K562 (cell line): Measurements from ENCODE around the gene SMIM29. TPM values are rescaled to one million over a fixed set of nuclear protein-coding genes. Genes with fewer than 3 reads are reported as not detected.

ENCODE experiments used
- MGA ChIP-seq: fragments of 450-650 bp; IDR thresholded peaks from 2 replicates; pipeline ENCODE4 v1.6.1; 2016; ENCODE audit warnings: mild to moderate bottlenecking, moderate library complexity
- polyA plus RNA-seq, 8 experiments: library from polyadenylated mRNA; depleted of rRNA in 4 of 8; stranded (reverse) in 5 of 8; unstranded in 3 of 8; fragments of >200 nt; fragmentation: Nextera tagmentation in 2 of 8; fragmentation: Illumina TruSeq in 1 of 8; extraction: Ambion mirVana in 2 of 8; extraction: Trizol in 1 of 8; gene quantifications; 2 replicates each; pipeline versions ENCODE4 v1.2.1 to v1.2.3, GENCODE V29; 2011 to 2014; ENCODE audit warnings: inconsistent platforms in 1 of 8, missing spikeins in 1 of 8
- total RNA-seq, 7 experiments: library from RNA; depleted of rRNA in 6 of 7; stranded (reverse); fragments of >200 nt in 6 of 7; fragmentation: Illumina TruSeq in 2 of 7; extraction: Trizol in 2 of 7; gene quantifications; 2 replicates each; pipeline versions ENCODE4 v1.2.1 to v1.2.3, GENCODE V29; 2011 to 2021; ENCODE audit warnings: low replicate concordance in 1 of 7

The SMIM29 gene
- total and polyA plus RNA-seq, 9 of the 15 experiments (the other 6 are each of a cell fraction or from before 2014, with no cell fraction given), result 6.5 to 36.7 (median 20.9) TPM

GRCh38 chr6:34249469-34250261 is 859 bp upstream of the SMIM29 start (continued):
- peak; percentile 28; the same call in 1 of the 2 replicates for TF ChIP-seq MGA
